RPMI7951 (cell line): ENCODE data around the gene SPG7. TPM values are rescaled to one million over a fixed set of nuclear protein-coding genes. Genes with fewer than 3 reads are reported as not detected.

ENCODE experiments used
- DNase-seq: peaks from one replicate; pipeline ENCODE4 v3.0.0-alpha.2; 2012; ENCODE audit warnings: low read depth
- total RNA-seq: library from RNA; depleted of rRNA; stranded (reverse); fragments of >200 nt; shearing (Covaris generic); gene quantifications from 2 replicates; pipeline ENCODE4 v1.2.3, GENCODE V29; 2014; rRNA removed

The SPG7 gene
- total RNA-seq, 1 experiment from 2014 or later = 50.3 TPM

- DNase-seq = peak; percentile 41
These were observed 90.0 kb downstream of the SPG7 start for GRCh38 chr16:89598199-89598598.

GRCh38 chr16:89599451-89599858, 91.3 kb downstream of the SPG7 start:
- DNase-seq = peak; percentile 26

GRCh38 chr16:89599902-89600301, 91.7 kb downstream of the SPG7 start:
- no peak for DNase-seq

GRCh38 chr16:89600427-89600826, 92.2 kb downstream of the SPG7 start:
- DNase-seq = no peak

GRCh38 chr16:89600956-89601355, 92.8 kb downstream of the SPG7 start:
- peak; percentile 45 for DNase-seq

- no peak for DNase-seq
These were observed 93.7 kb downstream of the SPG7 start for GRCh38 chr16:89601906-89602272.

GRCh38 chr16:89602273-89602951, 94.2 kb downstream of the SPG7 start:
- peak; percentile 85 for DNase-seq

- DNase-seq = no peak
These were observed 94.9 kb downstream of the SPG7 start for GRCh38 chr16:89602952-89603590.

- DNase-seq = no peak
These were observed 96.6 kb downstream of the SPG7 start for GRCh38 chr16:89604764-89605163.

- no peak for DNase-seq
These were observed 97.2 kb downstream of the SPG7 start for GRCh38 chr16:89605186-89605970.

- DNase-seq = no peak
These were observed 97.8 kb downstream of the SPG7 start for GRCh38 chr16:89606006-89606405.

Other genes with a start within 250 kb of the SPG7 start
- 31.2 and 38.4 TPM in 2 replicates for gene ANKRD11, start 17.8 kb upstream of the SPG7 start, total RNA-seq
- gene RPL13, start 52.3 kb downstream of the SPG7 start, total RNA-seq = 2,032 and 3,331 TPM in 2 replicates
- gene CPNE7, start 67.4 kb downstream of the SPG7 start, total RNA-seq = 1.3 and 2.6 TPM in 2 replicates
- 0.24 and 0.29 TPM in 2 replicates for gene DPEP1, start 105.2 kb downstream of the SPG7 start, total RNA-seq
- 115 and 120 TPM in 2 replicates for gene CHMP1A, start 149.3 kb downstream of the SPG7 start, total RNA-seq
- 5.5 and 9.6 TPM in 2 replicates for gene SPATA33, start 149.4 kb downstream of the SPG7 start, total RNA-seq
- gene CDK10, start 178.3 kb downstream of the SPG7 start, total RNA-seq = 24.5 and 29.0 TPM in 2 replicates
- gene SPATA2L, start 193.3 kb downstream of the SPG7 start, total RNA-seq = 9.5 and 15.1 TPM in 2 replicates
- gene VPS9D1, start 212.5 kb downstream of the SPG7 start, total RNA-seq = 2.8 and 3.5 TPM in 2 replicates
- gene ZNF276, start 213.1 kb downstream of the SPG7 start, total RNA-seq = 6.8 and 11.4 TPM in 2 replicates